ENCODE data around the gene DMP1.

GRCh38 chr4:87608229-87608628, 41.9 kb upstream of the DMP1 start, which contains the start of gene DSPP:
- TF ChIP-seq, protein P1, sequence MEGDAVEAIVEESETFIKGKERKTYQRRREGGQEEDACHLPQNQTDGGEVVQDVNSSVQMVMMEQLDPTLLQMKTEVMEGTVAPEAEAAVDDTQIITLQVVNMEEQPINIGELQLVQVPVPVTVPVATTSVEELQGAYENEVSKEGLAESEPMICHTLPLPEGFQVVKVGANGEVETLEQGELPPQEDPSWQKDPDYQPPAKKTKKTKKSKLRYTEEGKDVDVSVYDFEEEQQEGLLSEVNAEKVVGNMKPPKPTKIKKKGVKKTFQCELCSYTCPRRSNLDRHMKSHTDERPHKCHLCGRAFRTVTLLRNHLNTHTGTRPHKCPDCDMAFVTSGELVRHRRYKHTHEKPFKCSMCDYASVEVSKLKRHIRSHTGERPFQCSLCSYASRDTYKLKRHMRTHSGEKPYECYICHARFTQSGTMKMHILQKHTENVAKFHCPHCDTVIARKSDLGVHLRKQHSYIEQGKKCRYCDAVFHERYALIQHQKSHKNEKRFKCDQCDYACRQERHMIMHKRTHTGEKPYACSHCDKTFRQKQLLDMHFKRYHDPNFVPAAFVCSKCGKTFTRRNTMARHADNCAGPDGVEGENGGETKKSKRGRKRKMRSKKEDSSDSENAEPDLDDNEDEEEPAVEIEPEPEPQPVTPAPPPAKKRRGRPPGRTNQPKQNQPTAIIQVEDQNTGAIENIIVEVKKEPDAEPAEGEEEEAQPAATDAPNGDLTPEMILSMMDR (conservative IDR thresholded peaks at IDR 0.05; ENCODE audit: low read length) = no peak
- TF ChIP-seq EZH2phosphoT487 (IDR thresholded peaks at IDR 0.05; ENCODE audit: borderline replicate concordance, low read depth, low read length) = no peak
